ENCODE data around the gene RSPH1.

Gene RSPH1

DNA sequence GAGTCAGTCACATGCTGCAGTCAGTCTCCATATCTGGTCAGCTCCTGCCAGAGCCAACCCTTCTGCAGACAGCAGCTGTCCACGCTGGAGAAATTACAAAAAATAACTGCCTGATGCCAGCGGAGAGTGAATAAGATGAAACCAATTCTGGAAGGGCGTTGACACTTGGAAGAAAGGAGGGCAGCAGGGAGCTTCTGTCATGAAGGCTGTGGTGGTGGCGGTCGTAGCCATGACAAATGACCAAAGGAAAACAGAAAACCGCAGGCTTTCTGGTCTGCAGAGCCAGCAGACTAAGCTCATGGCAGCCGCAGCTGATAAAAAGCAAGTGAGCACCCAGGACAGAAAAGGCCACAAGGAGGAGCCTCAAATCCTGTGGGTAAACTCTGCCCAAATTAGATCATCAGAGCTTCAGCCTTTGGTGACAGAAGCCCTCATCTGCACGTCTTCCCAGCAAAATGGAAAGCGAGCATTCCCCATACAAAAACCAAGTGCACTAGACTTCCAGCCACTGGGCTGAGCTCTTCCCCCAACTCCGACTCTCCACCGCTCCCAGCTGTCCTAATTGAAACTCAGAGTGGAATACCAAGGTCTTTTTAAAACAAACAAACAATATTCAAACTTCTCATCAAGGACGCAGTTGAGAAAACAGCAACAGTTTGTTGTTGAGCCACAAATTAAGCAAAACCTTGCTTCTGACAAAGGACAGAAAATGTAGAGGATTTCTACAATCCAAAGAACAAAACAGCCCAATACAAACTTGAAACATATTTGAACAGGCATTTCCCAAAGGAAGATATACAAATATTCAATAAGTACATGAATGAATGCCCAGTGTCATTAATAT lies 28.7 kb downstream of the RSPH1 start:
- DNase-seq (ENCODE audit: low read depth in 3 of 3) = no peak

DNA sequence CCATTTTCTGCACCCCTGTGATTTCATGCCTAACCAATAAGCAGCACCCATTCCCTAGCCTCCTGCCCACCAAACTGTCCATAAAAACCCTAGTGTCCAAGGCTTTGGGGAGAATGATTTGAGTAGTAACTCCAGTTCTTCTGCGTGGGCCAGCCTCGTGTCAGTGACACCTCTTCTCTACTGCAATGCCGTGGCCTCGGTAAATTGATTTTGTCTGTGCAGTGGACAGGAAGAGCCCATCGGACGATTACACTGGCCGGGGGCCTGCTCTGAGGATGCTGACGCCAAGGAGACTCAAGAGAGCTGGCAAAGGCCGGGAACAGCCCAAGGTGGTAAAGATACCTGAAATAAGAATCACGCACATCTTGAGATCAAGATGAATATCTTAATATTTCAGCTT lies 29.3 kb downstream of the RSPH1 start:
- DNase-seq (ENCODE audit: low read depth in 3 of 3) = no peak

GRCh38 chr21:42465803-42466127 lies 30.3 kb downstream of the RSPH1 start:
- no peak for DNase-seq (ENCODE audit: low read depth in 3 of 3)

DNA sequence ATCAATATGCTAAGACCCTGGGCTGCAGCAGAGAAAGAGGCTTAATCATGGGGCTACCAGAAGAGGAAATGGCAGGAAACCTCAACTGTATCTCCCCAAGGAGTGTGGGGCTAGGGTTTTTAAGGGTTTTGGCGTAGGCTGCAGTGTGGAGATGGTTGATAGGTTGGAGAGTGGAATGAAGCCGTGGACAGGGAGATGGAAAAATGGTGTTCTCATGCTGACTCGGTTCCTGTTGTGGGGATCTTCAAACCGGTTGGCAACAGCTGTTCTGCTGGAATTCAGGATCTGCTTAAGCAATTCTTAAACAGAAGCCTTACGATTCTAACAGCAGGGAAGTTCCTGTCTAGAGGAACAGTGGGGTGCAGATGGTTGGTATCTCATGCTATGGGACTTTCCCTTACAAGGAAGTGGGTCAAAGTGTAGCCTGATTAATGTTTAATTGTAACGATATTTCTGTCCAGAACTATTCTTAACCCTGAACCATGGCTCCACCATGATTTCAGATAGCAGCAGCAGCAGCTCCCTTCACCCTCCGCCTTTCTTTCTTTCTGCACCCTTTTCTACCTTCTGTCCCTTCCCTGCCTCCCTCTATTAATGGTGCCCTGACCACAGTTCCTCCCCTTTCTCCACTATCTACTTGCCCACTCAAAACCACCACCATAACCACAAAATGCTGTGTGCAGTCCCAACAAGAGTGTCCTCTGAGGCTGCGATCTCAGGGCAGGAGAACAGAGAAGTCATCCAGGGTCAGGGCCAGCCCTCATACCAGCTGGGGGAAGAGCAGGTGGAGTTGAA lies 30.8 kb downstream of the RSPH1 start:
- no peak for DNase-seq (ENCODE audit: low read depth in 3 of 3)

DNA sequence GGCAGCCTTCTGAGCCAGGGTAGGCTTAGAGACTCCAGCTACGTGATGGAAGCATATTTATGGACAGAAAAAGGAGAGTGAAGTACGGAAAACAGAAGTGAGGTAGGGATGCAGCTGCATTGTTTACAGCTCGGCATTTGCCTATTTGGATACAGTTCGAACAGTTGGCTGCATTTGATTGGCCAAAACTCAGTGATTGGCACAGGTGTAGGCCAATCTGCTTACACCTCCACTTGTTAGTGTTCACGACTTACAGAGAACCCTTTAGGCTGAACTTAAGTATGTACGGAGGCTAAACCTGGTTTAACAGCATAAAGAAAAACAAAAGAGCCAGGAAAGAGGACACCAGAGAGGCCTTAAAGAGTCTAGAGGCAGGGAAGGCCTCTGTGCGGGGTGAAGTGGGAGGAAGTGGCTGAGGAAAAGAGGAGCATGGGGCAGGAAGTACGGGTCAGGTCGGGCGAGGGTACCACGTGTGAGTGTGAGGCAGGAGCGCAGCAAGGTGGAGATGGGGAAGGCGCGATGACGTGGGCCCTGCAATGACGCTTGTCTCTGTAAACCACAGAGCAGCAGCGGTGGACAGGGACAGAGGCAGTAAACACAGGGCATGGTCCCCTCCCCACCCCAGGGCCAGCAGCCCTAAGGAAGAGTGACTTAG lies 32.0 kb downstream of the RSPH1 start:
- DNase-seq (ENCODE audit: low read depth in 3 of 3) = peak in 2 of 3 donors; percentile 53 to 62

- DNase-seq (ENCODE audit: low read depth in 3 of 3) = no peak
Observed at GRCh38 chr21:42461881-42462877, 33.8 kb downstream of the RSPH1 start.

DNA sequence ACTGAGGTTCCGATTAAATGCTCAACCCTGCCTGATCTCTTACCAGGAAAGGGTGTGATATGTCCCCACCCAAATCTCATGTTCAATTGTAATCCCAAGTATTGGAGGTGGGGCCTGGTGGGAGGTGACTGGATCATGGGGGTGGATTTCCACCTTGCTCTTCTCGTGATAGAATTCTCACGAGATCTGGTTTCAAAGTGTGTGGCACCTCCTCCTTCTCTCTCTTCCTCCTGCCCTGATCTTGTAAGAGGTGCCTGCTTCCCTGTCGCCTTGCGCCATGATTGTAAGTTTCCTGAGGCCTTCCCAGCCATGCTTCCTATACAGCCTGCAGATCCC lies 34.9 kb downstream of the RSPH1 start:
- no peak for DNase-seq (ENCODE audit: low read depth in 3 of 3)

DNA sequence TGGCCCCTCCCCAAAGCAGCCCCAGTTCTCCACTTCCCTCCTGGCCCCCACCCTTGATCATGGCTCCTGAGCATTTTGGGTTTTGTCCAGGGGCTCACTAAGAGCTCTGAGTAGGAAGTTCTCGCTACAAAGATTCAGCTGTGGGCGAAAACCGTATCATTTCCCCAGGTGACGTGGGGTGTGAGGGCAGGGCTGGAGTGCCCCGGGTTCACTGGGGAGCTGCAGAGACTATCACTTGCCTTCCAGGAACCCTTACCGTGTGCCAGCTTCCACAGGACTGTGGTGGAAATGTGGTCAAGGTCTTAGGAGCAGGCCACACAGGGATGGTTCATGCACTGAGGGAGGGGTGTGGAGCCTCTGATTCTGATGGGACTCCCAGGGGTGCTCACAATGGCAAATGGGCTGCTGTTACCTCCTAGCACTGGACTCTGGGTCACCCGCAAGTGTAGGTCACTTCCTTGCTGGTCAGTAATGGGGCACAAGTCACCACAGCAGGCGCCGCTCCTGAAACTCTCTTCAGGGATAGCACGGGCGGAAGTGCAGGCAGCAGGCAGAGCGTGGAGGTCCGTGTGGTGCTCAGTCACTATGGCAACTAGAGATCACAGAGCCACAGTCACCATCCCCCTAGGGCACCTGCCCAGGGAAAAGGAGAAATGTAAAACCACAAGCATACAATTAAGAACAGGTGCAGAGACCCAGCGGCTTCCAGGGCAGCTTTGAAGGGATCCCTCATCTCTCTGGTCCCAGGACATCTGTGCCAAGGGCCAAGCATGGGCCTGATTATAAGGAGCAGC lies 35.4 kb downstream of the RSPH1 start:
- DNase-seq (ENCODE audit: low read depth in 3 of 3) = no peak

DNA sequence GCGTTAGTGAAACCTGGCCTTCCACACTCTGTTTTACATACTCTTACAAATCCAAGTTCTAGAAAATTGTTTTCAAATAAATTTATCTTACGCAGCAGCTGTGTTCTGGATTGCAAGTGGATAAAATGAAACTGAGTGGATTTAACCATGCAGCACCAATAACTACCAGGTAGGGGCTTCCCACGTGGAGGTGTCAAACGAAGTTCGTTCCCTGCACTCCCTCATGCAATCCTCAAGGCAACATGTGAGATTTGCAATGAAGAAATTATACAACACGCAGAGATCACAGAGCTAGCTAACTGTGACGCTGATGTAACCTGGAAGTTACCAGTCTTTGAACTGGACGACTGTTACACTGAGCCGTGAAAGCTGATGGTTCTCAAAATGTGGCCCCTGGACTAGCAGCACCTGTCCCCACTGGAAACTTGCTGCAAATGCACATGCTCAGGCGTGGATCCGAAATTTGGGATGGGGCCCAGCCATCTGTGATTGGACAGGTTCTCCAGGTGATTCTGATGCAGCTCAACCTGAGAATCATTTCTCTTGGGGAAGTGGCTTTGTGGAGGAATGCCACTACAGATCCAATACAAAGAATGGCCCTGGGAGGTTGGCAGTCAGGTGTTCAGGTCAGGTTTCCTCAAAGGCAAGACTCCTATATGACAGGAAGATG lies 36.3 kb downstream of the RSPH1 start:
- DNase-seq (ENCODE audit: low read depth in 3 of 3) = no peak

DNA sequence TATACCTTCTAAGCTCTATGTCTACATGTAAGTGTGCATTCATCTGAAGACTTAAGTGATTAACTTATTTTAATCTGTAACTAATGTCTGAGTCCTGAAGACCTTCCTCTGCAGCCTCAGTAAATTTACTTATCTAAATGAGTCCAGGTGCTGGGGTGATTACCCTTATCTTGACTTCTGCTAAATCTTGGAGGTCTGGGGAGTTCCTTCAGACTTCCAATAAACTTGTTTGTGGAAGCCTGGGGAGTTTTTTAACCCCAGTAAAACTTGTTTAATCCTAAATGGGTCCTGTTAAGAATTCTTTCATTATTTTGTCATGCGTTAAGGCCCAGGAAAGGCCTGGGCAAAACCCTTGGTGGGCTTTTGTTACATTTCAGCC lies 37.0 kb downstream of the RSPH1 start:
- no peak for DNase-seq (ENCODE audit: low read depth in 3 of 3)

DNA sequence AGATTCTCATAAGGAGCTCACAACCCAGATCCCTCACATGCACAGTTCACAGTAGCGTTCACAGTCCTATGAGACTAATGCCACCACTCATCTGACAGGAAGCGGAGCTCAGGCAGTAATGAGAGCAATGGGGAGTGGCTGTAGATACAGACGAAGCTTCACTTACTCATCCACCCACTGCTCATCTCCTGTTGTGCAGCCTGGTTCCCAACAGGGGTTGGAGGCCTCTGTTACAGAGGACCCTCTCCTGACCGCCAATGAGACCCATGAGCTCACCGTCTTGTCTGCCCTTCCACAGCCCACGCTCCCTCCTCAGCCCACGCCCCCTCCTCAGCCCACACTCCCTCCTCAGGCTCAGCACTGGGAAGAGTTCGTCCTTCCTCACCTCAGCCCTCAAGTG lies 39.6 kb downstream of the RSPH1 start:
- peak in 2 of 3 donors; percentile 46 to 53 for DNase-seq (ENCODE audit: low read depth in 3 of 3)

DNA sequence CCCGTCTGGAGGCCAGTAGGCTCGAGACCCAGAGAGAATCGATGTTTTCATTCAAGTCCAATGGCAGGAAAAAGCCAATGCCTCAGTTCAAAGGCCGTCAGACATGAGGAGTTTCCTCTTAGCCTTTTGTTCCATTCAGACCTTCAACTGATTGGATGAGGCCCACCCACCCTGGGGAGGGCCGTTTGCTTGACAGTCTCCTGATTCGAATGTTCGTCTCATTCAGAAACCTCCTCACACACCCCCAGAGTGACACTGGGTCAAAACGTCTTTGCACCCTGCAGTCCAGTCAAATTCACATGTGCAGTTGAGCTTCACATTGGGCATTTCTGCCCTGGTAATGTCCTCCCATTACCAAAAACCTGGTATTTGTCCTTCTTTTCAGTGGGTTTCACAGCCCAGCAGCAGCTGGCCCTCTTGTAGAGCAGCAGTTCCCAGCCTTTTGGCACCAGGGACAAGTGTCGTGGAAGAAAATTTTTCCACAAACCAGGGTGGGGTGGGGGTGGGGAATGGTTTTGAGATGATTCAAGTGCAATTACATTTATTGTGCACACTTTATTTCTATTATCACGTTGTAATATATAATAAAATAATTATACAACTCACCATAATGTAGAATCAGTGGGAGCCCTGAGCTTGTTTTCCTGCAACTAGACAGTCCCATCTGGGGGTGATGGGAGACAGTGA lies 40.1 kb downstream of the RSPH1 start:
- no peak for DNase-seq (ENCODE audit: low read depth in 3 of 3)

DNA sequence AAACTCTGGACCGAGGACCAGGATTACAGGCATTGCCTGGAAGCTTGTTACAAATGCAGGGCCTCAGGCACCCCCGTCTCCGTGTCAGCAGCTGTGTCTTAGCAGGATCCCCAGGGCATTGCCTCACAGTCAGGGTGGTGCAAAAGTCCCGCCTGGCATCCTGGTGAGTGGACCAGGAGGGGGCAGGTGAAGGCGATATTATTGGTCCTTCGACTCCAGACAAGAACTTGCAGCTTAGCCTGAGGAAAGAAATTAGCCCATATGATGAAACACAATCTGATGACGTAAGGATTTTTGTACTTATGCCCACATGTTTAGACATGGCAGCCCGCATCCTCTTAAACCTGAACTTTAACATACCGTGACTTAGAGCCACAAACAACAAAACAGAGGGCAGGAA lies 40.8 kb downstream of the RSPH1 start:
- DNase-seq (ENCODE audit: low read depth in 3 of 3) = no peak

DNA sequence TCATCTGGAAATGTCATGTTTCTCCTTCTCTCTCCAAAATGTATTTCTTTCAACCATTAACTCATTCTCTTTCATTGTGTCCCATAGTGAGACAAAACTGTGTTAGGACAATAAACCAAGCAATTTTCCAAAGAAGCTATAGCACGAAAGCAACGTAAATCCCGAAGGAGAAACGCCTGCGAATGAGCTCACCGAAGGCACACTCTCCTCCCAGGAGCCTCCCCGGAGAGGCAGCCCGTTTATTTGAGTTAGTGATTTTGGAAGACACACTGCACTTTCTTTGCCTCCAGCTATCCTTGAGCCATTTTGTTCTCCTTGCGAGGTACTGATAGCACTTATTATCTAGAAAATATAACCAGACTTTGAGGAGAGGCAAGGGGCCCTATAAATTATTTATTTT lies 41.2 kb downstream of the RSPH1 start:
- no peak for DNase-seq (ENCODE audit: low read depth in 3 of 3)

GRCh38 chr21:42453986-42454570 lies 41.9 kb downstream of the RSPH1 start:
- DNase-seq (ENCODE audit: low read depth in 3 of 3) = no peak

DNA sequence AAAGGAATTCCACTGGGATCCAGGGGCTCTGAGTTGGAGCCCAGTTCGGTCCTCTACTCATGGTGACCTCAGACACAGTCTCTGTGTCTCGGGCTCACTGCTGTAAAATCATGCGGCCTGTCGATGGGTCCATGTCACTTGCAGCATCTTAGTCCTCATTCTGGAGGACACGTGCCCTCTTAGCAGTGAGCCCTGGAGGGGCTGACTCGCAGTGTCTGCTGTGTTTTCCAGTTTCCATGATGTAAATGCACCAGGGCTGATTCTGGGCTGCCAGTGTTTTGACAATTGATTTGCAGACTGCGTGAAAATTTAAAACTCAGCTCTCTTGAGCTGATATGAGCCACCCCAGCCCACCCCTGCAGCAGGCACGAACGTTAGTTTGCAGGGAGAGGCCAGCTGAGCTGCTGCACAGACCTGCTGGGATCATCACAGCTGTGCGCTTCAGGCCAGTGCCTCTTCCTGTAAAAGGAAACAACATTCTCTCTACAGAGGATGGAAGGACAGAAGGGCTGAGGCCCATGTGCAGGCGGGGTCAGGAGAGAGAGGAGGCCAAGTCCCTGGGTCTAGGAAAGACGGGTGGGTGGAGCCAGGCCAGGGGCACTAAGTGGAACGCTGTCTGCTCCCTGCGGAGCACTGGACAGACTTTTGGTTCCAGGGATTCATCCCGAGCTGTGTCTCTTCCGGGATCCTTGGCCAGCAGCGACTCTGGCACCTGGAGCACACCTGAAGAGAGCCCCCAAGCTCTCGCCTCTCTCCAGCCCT lies 42.6 kb downstream of the RSPH1 start:
- no peak for DNase-seq (ENCODE audit: low read depth in 3 of 3)

DNA sequence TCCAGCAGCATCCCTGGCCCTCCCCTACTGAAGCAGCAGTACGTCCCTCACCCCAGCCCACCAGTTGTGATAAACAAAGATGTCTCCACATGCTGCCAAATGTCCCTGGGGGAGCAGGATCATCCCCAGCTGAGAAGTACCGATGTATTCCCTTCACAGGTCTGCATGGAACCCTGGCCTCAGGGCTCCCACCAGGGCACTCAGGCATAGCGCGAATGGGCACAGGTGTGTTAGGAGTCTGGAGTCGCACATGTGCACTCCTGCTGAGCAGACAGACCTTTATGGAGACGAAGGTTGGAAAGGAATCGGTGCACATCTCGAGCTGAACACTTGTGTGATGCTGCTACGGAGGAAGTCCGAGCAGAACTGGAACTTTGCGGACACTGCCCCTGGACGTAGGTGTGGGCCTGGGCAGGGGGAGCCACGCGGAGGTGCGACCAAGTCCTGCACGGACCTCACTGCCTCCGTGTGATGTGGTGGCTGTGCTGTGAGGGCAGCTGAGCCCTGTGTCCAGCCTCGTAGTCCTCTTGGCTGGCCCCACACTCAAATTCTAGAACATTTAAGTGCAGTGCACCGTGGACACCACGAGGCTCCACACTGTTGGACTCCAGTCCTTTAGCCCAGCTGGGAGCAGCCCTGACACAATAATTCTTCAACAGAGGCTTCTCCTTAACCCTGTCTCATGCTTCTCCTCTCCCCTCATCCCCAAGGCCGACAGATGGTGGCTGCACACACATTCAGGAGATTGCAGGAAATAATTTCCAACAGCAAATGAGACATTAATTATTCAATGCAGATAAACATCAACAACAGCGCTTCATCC lies 43.4 kb downstream of the RSPH1 start:
- no peak for DNase-seq (ENCODE audit: low read depth in 3 of 3)

GRCh38 chr21:42451941-42452340 lies 44.1 kb downstream of the RSPH1 start:
- no peak for DNase-seq (ENCODE audit: low read depth in 3 of 3)

All from stimulated activated CD4-positive, alpha-beta T cell treated with anti-CD3 and anti-CD28 coated beads, TNF-alpha, amount 100 ng/mL, for 48 hours (primary cell).